Activated CD4-positive, alpha-beta T cell treated with anti-CD3 and anti-CD28 coated beads, Interleukin-2, Interleukin-4, amounts not matched to agents 100 ng/mL and 50 ng/mL, durations not matched to agents 16 hours and 8 hours (primary cell): Measurements from ENCODE around the gene TPBGL.

ENCODE experiments used
- DNase-seq: peaks from one replicate; pipeline ENCODE4 v3.0.0-alpha.2; 2020; ENCODE audit warnings: low spot score

TPBGL gene

DNA sequence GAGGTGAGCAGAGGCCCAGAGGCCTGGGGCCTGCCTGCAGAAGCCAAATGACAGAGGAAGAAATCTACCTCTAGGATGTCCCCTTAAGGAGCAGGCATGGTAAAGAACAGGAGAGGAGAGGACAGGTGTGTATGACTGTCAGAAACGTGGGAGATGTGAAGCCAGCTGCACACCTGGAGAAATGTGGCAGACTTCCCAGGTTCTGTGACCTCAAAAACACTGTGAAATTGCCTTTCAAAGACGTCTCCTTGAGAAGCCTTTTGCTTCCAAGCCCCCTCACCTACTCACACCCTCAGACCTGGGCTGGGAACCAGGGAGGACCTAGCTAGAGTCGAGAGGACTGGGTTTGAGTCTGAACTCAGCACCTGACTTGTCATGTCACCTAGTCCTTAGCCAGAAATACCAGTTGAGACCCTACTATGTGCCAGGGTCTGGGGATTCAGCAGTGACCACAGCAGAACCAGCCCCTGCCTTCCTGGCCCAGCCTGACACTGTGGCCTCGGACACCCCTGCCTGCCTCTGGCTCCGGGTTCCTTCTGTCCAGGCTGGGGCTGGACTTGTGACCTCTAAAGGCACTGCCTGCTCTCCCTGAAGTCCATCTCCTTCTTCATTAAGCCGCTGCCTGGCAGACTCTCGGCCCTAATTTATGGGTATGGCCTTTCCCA lies 5.6 kb downstream of the TPBGL start:
- no peak for DNase-seq

- DNase-seq: no peak
These were observed 6.2 kb downstream of the TPBGL start for GRCh38 chr11:75246671-75247350.

GRCh38 chr11:75248924-75249256 lies 8.3 kb downstream of the TPBGL start:
- DNase-seq: no peak

GRCh38 chr11:75249704-75250103 lies 9.1 kb downstream of the TPBGL start:
- DNase-seq: no peak

DNA sequence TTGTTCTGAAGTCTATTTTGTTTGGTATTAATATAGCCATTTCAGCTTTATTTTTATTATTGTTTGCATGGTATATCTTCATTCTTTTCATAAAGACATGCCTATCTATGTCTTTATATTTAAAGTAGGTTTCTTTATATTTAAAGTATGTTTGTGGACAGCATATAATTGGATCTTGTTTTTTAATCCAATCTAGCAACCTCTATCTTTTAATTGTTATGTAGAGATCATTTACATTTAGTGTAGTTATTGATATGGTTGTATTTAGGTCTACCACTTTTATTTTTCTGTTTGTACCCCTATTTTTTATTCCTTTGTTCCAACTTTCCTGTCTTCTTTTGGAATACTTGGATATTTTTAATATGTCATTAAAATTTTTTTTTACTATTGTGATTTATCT lies 13.8 kb downstream of the TPBGL start:
- no peak for DNase-seq

DNA sequence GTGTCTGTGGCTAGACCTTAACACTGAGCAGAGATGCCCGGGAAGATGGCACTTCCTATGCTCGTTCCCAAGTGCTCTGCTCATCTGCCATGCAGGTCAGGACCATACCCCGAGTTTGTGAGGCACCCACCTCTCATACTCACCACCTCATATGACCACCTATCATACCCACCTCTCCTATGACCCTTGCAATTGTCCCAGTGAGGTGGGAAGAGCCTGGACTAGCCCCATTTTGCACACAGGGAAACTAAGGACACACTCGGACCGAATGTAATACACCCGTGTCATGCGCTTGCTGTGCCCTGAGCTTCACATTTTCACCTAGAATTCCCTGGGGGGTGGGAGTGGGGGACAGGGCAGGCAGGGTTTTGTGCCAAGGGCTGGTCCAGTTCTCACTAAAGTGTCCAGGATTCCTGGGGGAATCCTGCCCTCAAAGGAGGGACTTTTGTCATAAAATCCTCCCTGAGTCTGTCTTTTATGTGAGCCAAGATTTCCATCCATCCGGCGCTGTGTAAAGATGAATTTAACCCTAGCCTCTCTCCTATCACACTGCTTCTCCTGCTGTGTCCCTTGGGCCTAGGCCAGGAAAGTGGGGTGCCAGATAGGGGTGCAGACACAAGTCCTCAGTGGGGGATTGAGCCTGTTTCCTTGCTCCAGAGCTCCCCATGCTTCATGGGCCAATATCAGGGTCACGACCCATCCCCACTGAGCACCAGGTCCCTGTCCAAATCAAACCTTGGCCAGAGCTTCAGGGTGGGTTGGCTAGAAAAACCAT lies 20.0 kb downstream of the TPBGL start:
- DNase-seq: no peak

GRCh38 chr11:75261902-75262361 lies 21.4 kb downstream of the TPBGL start:
- no peak for DNase-seq

DNA sequence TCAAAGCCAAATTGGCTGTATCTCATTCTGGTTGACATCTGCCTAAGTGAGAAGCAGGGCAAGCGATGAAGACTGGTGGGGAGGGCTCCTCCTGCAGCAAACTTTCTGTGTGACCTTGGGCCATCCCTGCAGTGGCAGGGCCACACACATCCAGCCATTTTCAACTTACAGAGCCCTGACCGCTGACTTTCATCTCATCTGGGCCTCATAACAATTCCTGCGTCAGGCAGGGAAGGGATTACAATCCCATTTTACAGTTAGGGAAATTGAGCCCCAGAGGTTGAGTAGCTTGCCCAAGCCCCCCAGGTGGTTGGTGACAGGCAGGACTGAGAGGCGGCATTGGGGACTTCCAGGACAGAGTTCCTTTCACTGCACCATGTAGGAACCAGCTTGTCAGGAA lies 21.9 kb downstream of the TPBGL start:
- DNase-seq: no peak

DNA sequence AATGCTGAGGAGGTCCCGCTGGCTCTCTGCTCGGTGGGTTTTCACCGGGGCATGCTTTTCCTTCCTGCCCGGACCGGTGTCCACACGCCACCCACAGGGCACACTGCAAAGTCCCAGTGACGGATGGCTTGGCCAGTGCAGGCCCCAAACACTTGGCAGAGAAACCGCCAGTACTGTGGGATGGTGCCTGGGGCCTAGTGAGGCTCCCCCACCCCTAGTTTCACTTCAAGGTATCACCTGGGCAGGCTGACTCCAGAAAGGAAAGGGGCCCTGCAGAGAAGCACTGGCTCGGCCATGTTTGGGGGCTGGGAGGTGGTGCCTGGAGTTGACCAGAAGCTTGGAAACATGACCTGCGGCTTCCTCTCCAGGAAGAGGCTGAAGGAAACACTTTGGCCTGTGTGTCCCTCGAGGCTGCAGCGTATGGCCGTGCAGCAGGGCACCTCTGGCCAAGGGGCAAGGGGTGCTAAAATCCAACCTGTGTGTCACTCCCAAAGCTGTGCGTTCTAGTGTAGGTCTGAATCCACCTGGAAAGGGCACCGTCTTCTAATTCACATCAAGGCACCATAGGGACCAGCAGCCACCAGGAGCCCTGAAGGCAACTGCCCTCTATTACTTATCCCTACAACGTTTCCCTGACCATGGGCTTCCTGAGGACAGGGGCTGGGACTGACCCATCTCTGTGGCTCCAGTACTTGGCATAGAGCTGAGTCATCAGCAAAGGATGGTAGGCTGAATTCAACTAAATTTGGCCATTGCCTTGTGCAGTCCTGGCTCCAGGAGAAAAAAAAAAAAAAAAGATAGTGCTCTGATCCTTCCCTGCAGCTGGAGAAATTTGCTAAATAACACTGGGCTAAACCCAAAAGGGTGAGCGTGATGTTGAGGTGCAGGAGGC lies 22.6 kb downstream of the TPBGL start:
- no peak for DNase-seq

DNA sequence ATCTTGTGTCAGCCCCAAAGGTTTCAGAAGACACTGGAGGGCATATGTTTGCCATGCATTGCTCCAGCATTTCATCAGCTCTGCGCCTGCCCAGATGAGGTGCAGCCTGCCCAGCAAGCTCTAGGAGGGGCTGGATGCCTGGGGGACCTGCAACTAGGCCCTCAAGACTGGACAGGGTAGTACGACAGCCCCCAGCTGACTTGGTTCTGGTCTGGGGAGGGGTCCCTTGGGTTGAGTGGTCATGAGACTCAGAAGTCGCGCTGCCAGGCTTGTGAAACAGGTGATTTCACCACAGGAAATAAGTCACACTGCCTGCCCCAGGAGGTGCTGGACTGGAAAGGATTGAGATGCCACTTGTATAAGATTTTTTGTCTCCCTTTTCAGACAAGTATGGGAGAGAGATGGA lies 23.4 kb downstream of the TPBGL start:
- DNase-seq: peak; percentile 13

- DNase-seq: no peak
These were observed 23.8 kb downstream of the TPBGL start for GRCh38 chr11:75264356-75264755.

DNA sequence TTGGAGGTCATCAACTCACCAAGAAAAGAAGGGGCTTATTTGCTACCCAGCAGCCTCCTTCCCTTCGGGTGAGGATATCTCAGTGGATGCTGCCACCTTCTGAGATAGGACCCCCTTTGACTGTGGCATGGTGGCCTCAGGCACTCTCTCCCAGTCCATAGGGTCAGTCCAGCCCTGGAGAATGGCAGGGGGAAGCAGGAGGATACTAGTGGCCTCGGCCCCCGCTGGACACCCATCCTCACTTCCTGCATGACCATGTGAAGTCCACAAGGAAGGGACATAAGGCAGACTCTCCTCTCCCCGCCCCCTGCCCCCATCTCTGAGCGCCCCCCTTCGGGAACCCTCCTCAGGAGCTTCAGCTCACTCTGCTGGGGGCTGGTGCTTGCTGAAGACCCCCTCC lies 24.4 kb downstream of the TPBGL start:
- DNase-seq: no peak

DNA sequence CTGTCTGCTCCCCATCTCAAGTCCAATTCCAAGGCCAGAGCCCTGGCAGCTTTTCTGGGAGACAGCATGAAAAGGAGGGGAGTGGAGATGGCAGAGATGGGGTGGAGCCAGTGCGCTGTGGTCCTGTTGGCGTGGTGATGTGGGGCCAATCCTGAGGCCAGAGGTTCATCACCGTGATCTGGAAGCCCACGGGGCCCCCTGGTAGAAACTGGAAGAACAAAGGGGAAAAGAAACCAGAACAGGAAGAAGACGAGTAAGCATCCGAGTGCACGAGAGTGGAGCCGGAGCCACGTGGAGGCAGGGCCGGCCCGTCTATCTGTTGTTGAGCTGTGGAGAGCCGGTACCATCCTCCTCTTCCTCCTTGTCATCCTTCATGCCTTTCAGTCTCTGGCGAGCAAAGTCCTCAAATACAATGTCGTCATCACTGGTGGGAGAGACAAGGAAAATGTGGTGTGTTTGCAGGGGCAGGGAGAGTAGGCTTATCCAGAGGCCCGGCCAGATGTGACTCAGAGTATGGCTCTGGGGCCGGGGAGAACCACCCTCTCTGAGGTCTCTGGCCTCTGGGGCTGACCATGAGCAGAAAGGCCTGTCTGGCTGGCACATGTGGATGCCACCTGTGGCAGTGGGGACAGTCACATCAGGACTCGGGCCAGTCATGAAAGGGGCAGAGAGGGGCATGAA lies 25.4 kb downstream of the TPBGL start:
- DNase-seq: no peak

DNA sequence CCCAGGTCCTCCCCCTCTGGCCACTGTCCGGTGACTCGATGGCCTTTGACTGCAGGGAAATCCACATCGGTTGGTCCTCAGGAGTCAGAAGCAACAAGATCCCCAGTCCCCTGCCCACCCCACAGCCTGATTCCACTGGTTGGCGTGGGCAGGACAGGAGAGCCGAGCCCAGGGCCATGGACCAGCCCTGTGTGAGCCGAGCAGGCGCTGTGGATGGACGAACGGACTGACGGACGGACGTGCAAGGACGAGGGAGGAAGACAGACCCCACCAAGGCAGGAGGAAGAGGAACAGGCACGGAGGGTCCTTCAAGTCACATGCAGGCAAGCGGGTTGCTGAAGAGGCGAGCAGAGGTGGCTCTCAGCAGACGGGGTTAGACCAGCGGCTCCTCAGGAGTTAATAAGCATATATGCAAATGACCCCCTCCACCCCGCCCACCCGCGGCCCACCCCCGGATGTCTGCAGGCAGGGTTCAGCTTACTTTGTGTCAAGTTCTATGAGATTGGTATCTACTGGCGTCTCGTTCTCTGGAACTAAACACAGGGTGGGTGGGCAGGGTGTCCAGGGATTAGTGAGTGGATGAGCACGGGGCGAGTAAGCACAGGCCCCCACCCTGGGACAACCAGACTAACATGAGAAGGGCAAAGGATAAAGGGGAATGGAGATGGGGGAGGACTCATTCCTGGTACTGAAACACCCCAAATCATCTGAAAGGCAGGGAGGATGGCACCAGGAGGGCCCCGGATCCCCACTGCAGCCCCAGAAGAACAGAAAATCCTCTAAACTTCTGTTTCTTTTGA lies 26.8 kb downstream of the TPBGL start:
- DNase-seq: no peak

GRCh38 chr11:75268626-75269366 lies 28.2 kb downstream of the TPBGL start:
- no peak for DNase-seq

- DNase-seq: no peak
These were observed 28.7 kb downstream of the TPBGL start for GRCh38 chr11:75269367-75269660.

DNA sequence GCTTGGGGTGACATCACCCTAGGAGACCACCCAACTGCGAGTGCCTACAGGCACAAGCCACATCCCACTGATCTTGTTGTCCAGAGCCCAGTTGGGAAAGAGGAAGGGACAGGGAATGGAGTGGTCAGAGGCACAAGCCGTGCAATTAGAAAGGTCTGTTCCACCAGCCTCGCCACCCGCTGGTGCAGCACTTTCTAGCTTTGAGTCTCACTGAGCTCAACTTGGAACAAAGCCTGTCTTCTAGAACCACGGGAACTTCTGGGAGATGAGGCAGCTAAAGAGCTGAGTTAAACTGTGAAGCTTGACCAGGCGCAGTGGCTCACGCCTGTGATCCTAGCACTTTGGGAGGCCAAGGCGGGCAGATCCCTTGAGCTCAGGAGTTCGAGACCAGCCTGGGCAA lies 29.3 kb downstream of the TPBGL start:
- DNase-seq: no peak

DNA sequence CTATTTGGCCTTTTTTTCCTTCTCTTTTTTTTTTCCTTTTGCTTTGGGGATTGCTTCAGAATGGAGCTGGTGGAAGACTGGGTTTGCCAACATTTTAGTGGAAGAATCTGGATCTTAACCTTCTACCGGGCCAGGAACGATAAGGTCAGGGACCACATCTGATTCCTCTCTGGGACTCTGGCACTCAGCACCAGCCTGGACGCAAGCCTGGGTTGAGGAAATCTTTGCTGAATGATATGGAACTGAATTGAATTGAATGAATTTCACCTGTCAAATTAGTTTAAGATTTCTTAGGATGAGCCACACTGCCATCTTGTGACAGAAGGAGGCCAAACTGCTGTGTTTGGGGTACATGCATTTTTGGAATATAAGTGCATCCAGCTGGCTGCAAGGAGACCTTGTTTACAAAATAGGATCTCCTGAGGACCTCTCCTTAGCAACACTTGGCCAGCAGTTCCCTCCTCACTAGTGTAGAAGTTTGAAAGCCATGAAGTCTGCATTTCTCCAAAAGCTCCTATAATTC lies 30.4 kb downstream of the TPBGL start:
- peak; percentile 20 for DNase-seq

DNA sequence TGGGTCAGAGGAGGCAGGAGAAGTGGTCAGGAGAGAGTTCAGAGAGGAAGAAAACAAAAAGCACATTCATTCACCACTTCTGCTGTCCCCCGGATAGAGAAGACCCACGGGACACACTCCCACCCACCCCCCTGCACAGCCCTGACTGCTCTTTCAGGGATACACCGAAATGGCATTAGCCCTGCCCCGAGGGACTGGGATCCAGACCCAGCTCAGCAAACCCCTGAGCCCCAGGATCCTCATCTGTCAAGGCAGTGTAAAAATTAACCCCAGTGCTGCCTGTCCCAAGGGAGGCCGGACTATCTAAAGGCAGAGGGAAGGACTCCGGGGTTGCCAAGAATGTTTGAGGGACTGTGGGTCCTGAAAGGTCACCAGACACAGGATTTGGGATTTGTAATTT lies 31.2 kb downstream of the TPBGL start:
- DNase-seq: no peak

GRCh38 chr11:75272391-75272790 lies 31.8 kb downstream of the TPBGL start:
- DNase-seq: no peak
